Activated T-helper 1 cell treated with anti-CD3 and anti-CD28 coated beads, Interleukin-12 subunit alpha, Interleukin-12 subunit beta, Interleukin-2, Interleukin-4 antibody, amounts not matched to agents 30 ng/mL and 10 ng/mL and 1 ng/mL, durations not matched to agents 14 hours and 24 hours and 36 hours (primary cell): Measurements from ENCODE around the gene C2CD4D. TPM values are rescaled to one million over a fixed set of nuclear protein-coding genes. Genes with fewer than 3 reads are reported as not detected.

ENCODE experiments used
- DNase-seq: peaks from one replicate; pipeline ENCODE4 v3.0.0; 2021; ENCODE audit warnings: low spot score
- H3K27ac Mint-ChIP-seq: one replicate; pipeline ENCODE4 v1.8.0; 2021; ENCODE audit warnings: mild to moderate bottlenecking, mixed read lengths
- H3K27me3 Mint-ChIP-seq: one replicate; pipeline ENCODE4 v1.8.0; 2022; ENCODE audit warnings: mild to moderate bottlenecking, moderate library complexity, mixed read lengths; ENCODE audit not compliant: insufficient read depth
- H3K36me3 Mint-ChIP-seq: one replicate; pipeline ENCODE4 v1.8.0; 2021; ENCODE audit warnings: low read depth, mixed read lengths
- H3K4me1 Mint-ChIP-seq: one replicate; pipeline ENCODE4 v1.8.0; 2021; ENCODE audit warnings: low read depth, mixed read lengths
- H3K4me3 Mint-ChIP-seq: one replicate; pipeline ENCODE4 v1.8.0; 2021; ENCODE audit warnings: mild to moderate bottlenecking, moderate library complexity, mixed read lengths
- H3K9me3 Mint-ChIP-seq: one replicate; pipeline ENCODE4 v1.8.0; 2021; ENCODE audit warnings: mixed read lengths
- intact Hi-C: fragments of 100-400 bp; cut with micrococcal nuclease; formaldehyde crosslinking; loops from one replicate; pipeline ENCODE4 v1.15.1; 2024
- total RNA-seq: library from RNA; stranded (reverse); gene quantifications from 2 replicates; pipeline ENCODE4 v1.2.3, GENCODE V29; 2022

The C2CD4D gene
- total RNA-seq, 1 donor from 2014 or later = 1.2 TPM

DNA sequence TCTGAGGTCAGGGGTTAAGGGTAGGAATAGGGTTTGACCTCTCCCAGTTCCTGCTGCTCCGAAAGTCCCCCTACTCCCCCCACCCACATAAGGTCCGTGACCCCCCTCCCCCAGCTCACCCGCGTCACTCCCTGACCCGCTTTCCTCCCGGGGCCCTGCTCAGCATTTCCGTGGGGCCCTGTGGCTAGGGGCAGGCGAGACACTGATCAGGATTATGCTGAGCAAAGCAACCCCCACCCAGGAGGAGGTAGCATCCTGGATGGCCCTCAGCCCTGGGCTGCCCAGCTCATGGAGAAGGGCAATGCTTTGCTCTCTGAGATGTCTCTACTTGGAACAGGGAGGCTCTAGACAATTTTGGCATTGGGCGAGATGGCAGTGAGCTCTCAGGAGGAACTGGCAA lies 11.8 kb downstream of the C2CD4D start:
- H3K4me3 Mint-ChIP-seq = peak overlapping the region; percentile 48
- no peak for DNase-seq
- peaks cover 74% of the 10 kb centered on the region for H3K4me1 Mint-ChIP-seq
- peak overlapping the region; percentile 69 for H3K27ac Mint-ChIP-seq
- no peaks in the 10 kb centered on the region for H3K36me3 Mint-ChIP-seq
- intact Hi-C loops = no loop called here
- H3K9me3 Mint-ChIP-seq = no peaks in the 10 kb centered on the region
- H3K27me3 Mint-ChIP-seq = no peaks in the 10 kb centered on the region

DNA sequence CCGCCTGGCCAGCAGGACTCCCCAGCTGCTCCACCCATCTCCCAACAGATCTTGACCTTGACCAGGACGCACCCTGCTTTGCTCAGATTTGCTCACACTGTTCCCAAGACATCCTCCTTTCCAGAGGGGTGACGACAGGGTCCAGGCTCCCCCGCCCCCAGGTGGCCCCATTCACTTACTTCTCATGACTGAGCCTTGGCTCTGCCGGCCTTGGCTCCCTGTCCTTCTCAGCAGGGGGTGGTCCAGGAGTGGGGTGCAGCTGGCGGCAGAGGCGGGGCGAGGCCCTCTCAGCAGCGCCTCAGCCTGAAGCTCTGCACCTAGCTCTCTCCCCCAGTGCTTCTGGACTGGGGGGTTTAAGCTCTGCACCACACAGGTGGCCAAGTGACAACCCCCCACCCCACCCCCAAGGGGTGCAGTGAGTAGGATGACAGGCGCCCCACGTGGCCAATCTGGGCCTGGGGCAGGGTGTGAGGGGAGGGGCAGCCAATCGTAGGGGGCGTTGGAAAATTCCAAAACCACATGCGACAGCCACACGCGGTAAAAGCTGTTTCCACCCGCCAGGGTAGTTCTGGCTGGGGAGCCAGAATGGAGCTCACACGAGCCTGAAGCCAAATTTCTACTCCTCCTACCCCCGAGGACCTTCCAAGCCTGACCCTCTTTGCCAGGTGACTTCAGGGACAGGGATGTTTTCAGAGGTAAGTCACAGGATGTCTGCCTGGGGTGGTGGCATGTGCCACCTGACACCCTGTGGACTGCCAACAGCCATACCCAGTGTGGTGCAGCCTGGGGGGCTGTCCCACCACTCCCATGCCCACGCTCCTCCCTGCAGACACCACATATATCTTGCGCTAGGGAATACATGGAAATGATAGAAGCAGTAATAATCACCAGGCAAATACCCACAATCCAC lies 13.6 kb downstream of the C2CD4D start:
- Mint-ChIP-seq H3K4me3 (peak overlapping the region; percentile 53), H3K36me3 (no peaks in the 10 kb centered on the region), H3K9me3 (no peaks in the 10 kb centered on the region), H3K4me1 (peaks cover 78% of the 10 kb centered on the region), H3K27ac (peak overlapping the region; percentile 34), H3K27me3 (no peaks in the 10 kb centered on the region)
- intact Hi-C loops = no loop called here
- DNase-seq = no peak

DNA sequence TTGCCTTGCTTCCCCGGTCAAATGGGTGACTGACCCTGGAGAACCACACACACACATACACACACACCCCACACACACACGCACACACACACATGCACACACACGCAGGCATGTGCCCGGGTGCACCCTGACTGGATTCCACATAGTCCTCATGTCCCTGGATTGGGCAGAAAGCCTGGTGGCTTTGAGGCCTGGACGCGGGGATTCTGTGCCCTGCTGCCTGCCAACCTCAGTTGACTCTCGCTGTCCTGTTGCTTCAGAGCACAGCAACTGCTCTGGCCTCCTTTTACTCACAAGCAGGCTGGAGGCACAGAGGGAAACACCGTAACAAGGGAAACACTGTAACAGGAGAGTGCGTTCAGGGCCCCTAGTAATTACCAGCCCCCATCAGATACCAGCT lies 14.4 kb downstream of the C2CD4D start:
- H3K4me3 Mint-ChIP-seq = peak overlapping the region; percentile 23
- H3K4me1 Mint-ChIP-seq = peaks cover 78% of the 10 kb centered on the region
- H3K27me3 Mint-ChIP-seq = no peaks in the 10 kb centered on the region
- intact Hi-C loops = no loop called here
- H3K36me3 Mint-ChIP-seq = no peaks in the 10 kb centered on the region
- DNase-seq = no peak
- H3K9me3 Mint-ChIP-seq = no peaks in the 10 kb centered on the region
- H3K27ac Mint-ChIP-seq = peak overlapping the region; percentile 27

DNA sequence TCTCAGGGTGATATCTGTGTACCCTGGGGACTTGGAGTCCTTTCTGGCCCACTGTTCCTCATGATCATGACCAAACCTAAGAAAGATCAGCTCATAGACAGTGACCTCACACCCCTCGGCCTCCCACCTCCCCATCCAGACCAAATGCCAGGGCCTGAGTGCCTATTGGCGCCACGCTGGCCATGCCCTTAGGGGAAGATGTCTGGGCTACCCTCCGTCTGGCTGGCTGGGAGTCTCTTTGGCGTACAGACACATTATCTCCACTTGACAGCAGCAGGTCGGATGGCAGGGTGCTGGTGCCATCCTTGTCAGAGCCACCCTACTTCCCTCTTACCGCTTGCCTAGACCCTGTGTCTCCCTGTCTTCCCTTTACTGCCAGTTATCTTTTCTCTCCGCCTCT lies 16.4 kb downstream of the C2CD4D start:
- Mint-ChIP-seq H3K4me3 (no peak overlapping the region), H3K9me3 (no peaks in the 10 kb centered on the region), H3K36me3 (no peaks in the 10 kb centered on the region), H3K4me1 (peaks cover 71% of the 10 kb centered on the region), H3K27ac (peak overlapping the region; percentile 33), H3K27me3 (no peaks in the 10 kb centered on the region)
- intact Hi-C loops = loop anchor here (2.0 kb wide), 1 partner anchor 496 kb away; the partner anchor contains the start of gene PI4KB
- DNase-seq = no peak

DNA sequence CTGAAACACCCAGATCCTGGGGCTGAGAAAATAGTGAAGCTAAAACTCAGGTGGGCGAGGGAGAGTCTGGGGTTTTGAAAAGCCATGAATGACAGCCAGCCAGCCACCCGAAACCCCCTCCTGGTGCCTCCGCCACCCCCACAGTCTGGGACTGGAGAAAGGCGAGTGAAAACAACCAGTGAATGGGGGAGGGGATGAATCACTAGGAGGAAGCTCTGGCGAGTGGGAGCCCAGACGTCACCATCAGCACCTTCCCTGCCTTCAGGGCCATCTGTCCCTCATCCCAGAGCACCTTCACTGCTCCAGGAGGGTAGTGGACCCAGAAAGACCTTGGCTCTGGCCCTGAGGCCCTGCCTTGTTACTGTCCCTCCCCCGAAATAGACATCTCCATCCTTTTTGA lies 17.2 kb downstream of the C2CD4D start:
- peaks cover 67% of the 10 kb centered on the region for H3K4me1 Mint-ChIP-seq
- H3K4me3 Mint-ChIP-seq = peak overlapping the region; percentile 37
- DNase-seq = no peak
- peak overlapping the region; percentile 83 for H3K27ac Mint-ChIP-seq
- H3K36me3 Mint-ChIP-seq = no peaks in the 10 kb centered on the region
- H3K27me3 Mint-ChIP-seq = no peaks in the 10 kb centered on the region
- intact Hi-C loops = loop anchor here (1.0 to 2.0 kb wide), 2 partner anchors 32 to 496 kb away; partner anchors contain the start of genes PI4KB and TDRKH
- no peaks in the 10 kb centered on the region for H3K9me3 Mint-ChIP-seq

DNA sequence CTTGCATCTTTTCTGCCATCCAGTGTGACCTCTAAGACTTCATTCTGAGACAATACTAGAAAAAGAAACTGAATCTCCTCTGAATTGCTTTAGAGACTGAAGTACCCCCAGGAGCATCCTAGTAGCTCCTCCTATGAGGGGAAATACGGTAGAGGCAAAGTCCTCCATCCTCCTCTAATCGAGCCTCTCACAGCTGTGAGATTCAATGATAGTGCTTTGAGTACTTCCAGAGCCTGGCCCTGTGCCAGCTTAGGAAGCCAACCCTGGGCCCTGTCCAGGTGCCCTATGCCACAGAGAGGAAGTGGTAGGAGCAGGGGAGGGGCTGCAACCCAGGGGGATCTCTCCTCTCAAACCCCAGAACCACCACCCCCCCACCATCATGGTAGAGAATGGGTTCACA lies 18.7 kb downstream of the C2CD4D start:
- H3K9me3 Mint-ChIP-seq = no peaks in the 10 kb centered on the region
- peaks cover 76% of the 10 kb centered on the region for H3K4me1 Mint-ChIP-seq
- no peak for DNase-seq
- no peaks in the 10 kb centered on the region for H3K27me3 Mint-ChIP-seq
- H3K36me3 Mint-ChIP-seq = no peaks in the 10 kb centered on the region
- intact Hi-C loops = no loop called here
- H3K4me3 Mint-ChIP-seq = no peak overlapping the region
- H3K27ac Mint-ChIP-seq = peak overlapping the region; percentile 67

DNA sequence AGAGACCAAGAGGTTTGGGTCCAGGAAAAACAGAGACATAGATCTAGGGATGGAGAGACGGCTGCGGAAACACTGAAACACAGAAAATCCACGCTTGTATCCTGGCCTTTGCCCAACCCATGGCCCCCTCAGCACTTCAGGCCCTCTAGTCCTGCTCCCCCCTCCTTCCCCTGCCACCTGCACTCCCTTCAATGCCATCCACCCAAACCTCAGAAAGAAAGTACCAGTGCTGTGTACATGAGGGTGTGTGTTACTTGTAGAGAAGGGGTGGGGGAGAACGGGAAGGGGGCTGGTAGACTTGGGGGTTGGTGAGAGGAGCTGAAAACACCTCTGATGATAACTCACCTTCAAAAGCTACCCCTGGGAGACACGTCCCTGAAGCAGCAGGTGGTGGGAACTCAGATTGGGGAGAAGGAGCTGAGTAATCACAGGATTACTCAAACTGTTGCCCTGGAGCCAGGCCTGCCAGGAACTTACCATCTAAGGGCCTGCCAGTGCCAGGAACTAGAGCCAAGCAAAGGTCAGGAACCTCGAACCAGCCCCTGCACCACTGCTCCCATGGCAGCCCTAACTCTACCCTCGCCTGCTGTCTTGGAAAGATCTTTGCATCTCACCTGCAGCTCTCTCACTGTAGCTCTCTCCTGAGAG lies 19.5 kb downstream of the C2CD4D start:
- intact Hi-C loops = no loop called here
- no peak for DNase-seq
- peak overlapping the region; percentile 67 for H3K27ac Mint-ChIP-seq
- peaks cover 2% of the 10 kb centered on the region for H3K27me3 Mint-ChIP-seq
- no peak overlapping the region for H3K4me3 Mint-ChIP-seq
- no peaks in the 10 kb centered on the region for H3K9me3 Mint-ChIP-seq
- peaks cover 75% of the 10 kb centered on the region for H3K4me1 Mint-ChIP-seq
- H3K36me3 Mint-ChIP-seq = no peaks in the 10 kb centered on the region

DNA sequence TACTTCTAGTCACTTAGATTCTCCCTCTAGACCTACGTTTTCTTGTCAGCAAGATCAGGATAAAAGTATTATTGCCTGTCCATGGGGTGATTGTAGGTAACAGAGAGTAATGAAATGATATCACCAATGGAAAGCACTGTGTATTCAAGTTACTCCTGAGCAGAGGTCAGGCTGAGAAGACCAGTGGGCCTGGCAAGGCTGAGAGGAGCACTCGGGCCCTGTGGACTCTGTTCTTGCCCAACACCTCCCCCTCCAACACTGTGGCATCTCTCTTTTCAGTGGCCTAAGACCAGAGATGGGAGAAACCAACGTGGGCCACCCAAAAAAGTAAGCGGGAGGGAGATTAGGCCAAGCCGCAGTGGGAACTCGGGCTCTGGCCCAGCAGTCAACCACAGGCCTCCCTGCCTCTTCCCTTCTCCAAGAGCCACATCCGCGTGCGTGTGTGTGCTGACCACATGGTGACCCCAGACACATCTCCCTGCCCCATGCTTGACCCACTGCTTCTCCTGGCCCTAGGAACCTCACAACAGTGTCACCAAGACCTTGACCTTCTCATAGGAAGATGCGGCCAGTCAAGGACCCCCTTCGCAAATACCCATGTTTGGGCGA lies 20.3 kb downstream of the C2CD4D start:
- H3K27me3 Mint-ChIP-seq = peaks cover 2% of the 10 kb centered on the region
- H3K4me1 Mint-ChIP-seq = peaks cover 72% of the 10 kb centered on the region
- no peaks in the 10 kb centered on the region for H3K9me3 Mint-ChIP-seq
- H3K4me3 Mint-ChIP-seq = no peak overlapping the region
- intact Hi-C loops = no loop called here
- H3K36me3 Mint-ChIP-seq = no peaks in the 10 kb centered on the region
- H3K27ac Mint-ChIP-seq = peak overlapping the region; percentile 24
- no peak for DNase-seq

DNA sequence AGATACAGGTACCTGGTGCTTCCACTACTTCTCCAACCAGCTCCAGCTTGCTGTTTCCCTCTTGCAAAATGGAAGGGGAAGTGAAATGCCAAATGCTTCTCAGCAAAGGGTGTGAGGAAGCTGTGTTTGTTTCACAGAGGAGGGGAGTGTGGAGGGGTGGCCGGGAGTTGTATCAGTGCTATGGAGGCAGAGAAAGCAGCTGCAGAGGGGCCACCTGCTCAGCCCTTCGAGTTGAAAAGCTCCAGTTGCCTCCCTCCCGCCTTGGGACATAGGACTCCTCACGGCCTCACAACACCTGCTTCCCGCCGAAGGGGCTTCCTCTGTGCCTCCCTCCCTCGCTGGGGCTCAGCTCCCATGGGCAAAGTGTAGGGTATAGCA lies 22.3 kb downstream of the C2CD4D start:
- no peak for DNase-seq
- Mint-ChIP-seq H3K27me3 (peaks cover 2% of the 10 kb centered on the region), H3K4me1 (peaks cover 66% of the 10 kb centered on the region), H3K27ac (no peak overlapping the region), H3K9me3 (no peaks in the 10 kb centered on the region), H3K36me3 (no peaks in the 10 kb centered on the region), H3K4me3 (no peak overlapping the region)
- intact Hi-C loops = no loop called here

DNA sequence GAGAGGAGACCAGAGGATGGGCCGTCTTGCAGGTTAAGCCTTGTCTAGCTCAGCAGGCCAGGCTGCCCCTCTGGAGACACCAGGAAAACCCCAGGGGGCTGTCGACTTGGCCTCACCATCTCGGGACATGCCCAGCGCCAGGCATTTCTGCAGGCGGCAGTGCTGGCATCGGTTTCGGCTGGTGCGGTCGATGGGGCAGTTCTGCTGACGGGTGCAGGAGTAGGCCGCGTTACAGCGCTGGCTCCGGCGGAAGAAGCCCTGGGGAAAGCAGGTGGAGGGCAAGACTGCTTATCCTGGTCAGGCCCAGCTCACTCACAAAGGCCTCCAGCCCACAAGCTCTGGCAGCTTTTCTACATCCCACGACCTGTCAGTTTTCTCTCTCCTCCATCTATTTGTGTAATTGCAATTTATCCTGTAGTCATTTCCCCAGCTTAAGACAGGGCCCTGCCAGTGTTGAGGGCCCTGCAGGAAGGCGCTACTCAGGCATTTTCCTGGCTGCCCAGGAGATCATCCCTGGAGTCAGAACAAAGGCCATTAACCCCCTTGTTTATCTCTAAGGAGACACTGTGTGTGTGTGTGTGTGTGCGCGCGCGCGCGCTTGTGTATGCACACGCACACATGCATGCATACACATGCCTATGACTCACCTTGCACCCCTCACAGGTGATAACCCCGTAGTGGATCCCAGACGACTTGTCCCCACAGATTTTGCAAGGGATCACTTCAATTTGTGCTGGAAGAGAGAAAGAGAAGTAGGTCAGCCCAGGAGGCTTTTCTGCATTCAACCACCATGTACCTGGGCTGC lies 22.9 kb downstream of the C2CD4D start:
- Mint-ChIP-seq H3K4me1 (peaks cover 60% of the 10 kb centered on the region), H3K27ac (no peak overlapping the region)
- intact Hi-C loops = no loop called here

DNA sequence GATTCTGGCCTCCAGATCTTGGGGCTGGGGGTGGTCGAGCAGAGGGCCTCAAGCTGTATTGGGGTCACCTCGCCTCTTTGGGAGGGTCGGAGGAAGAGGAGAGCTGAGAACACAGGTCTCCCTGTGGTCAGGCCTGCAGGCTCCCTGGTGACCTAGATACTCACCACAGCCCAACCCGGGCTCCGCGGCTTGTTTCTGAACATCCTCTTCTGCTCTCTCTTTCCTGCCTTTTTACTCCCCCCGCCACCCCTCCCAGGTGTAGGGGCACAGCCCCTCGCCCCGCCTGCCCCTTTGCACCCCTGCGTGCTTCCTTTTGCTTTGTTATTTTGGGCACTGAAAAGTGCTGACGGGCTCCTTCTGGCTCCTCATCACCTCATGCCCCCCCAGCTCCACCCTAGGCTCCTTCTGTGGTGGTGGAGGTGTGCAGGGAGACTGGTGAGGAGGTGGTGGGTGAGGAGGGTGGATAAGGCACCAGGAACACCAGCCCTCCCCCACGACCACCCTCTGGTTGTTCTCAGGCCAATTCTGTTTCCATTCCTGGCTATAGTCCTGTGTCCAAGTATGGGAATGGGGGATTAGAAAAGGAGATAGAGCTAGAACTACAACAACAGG lies 23.8 kb downstream of the C2CD4D start:
- intact Hi-C loops = no loop called here
- peaks cover 50% of the 10 kb centered on the region for H3K4me1 Mint-ChIP-seq
- H3K9me3 Mint-ChIP-seq = no peaks in the 10 kb centered on the region
- DNase-seq = no peak
- no peaks in the 10 kb centered on the region for H3K36me3 Mint-ChIP-seq
- peak overlapping the region; percentile 25 for H3K4me3 Mint-ChIP-seq
- H3K27ac Mint-ChIP-seq = peak overlapping the region; percentile 30
- peaks cover 2% of the 10 kb centered on the region for H3K27me3 Mint-ChIP-seq

More for the DNA sequence above, 22.9 kb downstream of the C2CD4D start:
- no peaks in the 10 kb centered on the region for H3K9me3 Mint-ChIP-seq
- peaks cover 2% of the 10 kb centered on the region for H3K27me3 Mint-ChIP-seq
- H3K4me3 Mint-ChIP-seq = no peak overlapping the region
- DNase-seq = no peak
- no peaks in the 10 kb centered on the region for H3K36me3 Mint-ChIP-seq

DNA sequence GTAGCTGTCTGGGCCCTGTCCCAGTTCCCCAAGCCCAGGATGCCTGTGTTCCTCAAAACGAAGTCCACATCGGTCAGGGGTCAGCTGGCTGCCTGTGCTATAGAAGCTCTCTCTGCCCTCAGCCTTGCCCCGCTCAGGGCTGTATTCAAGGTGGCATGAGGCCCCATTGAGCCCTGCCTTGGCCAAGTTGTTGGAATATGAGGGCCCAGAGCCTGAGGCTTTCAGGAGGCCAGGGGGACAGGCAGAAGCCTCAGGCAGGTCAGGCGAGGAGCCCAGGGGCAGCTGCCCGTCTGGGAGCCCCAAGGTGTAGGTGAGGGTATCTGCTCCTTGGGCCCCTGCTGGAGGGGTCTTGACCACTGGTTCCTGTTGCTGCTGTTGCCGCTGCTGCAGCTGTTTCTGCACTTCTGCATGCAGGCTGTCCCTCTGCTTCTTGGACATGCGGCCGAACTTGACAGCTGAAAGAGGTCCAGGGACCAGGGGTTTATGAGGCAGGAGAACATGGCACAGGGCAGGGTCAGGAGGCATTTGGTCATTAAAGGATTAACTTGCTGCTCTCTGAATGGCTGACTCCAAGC lies 24.6 kb downstream of the C2CD4D start:
- Mint-ChIP-seq H3K27ac (no peak overlapping the region), H3K27me3 (peaks cover 2% of the 10 kb centered on the region), H3K9me3 (no peaks in the 10 kb centered on the region), H3K4me1 (peaks cover 43% of the 10 kb centered on the region), H3K36me3 (no peaks in the 10 kb centered on the region), H3K4me3 (no peak overlapping the region)
- no peak for DNase-seq
- intact Hi-C loops = no loop called here
